RKO (cell line): ENCODE data around the gene LRFN4.

Experiments used
- DNase-seq: peaks from one replicate; pipeline ENCODE4 v3.0.0-alpha.2; 2016; ENCODE audit warnings: low spot score

LRFN4 gene

DNA sequence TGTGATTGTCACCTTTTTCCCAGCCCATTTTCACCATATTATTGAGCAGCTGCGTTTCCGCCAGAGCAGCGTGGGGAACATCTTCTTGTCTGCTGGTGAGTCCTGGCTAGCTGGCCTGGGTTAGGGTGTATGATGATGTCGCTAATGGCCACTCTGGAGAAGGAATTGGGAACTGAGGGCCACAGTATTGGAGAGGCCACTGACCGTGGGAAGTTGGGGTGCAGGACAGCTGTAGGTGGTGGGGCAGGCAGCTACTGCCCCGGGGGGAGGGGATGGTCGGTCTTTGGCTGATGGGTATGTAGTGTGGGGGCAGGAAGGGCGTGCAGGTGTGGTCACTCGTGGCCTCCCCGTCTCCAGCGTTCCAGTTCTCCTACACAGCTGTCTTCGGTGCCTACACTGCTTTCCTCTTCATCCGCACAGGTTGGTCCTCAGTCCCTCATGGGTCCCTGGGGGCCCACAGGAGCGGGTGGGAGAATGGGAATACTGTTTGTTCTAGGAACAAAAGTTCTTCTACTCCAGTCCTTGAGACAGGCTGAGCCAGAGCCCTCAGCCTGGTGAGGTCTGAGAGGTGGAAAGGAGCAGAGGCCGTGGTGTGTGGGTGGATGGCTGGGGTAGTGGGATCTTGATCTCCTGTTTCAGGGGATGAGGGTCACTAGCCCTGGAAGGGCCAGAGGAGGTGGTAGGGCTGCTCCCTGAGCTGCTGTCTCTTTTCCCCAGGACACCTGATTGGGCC is 11.6 kb upstream of the LRFN4 start:
- no peak for DNase-seq

- DNase-seq, result no peak
Observed at GRCh38 chr11:66845876-66846212, 11.0 kb upstream of the LRFN4 start.

- no peak for DNase-seq
Observed at GRCh38 chr11:66846671-66847091, 10.2 kb upstream of the LRFN4 start.

GRCh38 chr11:66847461-66848232 is 9.2 kb upstream of the LRFN4 start:
- no peak for DNase-seq

- no peak for DNase-seq
Observed at GRCh38 chr11:66848671-66849500, 8.0 kb upstream of the LRFN4 start.

GRCh38 chr11:66849501-66850234 is 7.2 kb upstream of the LRFN4 start:
- no peak for DNase-seq

DNA sequence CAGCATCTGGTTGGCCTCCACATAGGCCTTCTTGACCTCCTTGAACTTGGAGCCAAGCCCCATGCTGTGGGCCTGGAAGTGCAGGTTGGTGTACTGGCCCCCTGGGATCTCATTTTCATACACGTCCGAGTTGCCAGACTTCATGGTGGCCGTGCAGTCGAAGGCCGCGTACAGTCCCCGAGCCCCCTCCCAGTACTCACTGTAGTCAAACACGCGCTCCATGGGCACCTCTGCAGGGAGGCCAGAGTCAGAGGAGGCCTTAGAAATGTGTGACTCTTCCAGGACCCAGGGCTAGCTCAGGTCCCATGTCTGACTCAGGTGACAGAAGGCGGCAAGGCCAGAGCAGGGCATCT is 6.7 kb upstream of the LRFN4 start:
- DNase-seq, result no peak

DNA sequence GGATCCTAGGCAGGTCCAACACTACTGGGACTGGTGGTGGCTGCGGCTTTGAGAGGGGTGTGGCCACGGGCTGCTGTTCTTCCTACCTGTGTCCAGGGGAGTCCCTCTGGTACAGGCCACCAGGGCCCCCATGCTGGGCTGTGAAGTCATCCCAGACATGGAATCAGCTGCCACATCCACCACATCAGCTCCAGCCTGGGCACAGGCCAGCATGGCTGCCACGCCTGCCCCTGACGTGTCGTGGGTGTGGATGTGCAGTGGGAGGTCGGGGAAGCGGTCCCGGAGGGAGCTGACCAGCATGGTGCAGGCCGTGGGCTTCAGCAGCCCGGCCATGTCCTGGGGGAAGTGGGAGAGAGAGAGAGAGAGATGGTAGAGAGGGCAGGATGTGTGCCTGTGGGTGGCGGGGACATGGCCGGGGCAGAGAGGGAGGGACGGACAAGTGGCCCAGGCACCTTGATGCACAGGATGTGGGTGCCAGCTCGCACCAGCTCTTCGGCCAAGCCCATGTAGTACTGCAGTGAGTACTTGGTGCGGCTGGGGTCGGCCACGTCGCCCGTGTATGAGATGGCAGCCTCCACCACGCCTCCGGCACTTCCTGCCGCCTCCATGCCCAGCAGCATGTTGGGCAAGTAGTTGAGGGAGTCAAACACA is 6.2 kb upstream of the LRFN4 start:
- DNase-seq, result no peak

DNA sequence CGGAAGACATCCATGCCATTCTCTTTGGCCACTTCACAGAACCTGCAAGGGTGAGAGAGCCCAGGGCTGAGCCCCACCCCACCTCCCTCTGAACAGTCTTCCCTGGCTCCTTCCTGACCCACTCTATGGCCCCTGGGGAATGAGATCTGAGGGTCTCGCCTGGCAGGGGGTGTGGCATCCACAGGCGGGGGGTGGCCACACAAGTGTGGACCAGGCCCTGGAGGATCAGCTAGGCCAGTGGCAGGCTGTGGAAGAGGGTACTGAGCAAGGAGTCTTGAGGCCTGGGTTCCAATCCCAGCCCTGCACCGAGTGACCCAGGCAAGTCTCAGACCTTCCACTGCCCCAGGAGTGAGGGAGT is 5.6 kb upstream of the LRFN4 start:
- no peak for DNase-seq

- no peak for DNase-seq
Observed at GRCh38 chr11:66851698-66852465, 5.0 kb upstream of the LRFN4 start.

DNA sequence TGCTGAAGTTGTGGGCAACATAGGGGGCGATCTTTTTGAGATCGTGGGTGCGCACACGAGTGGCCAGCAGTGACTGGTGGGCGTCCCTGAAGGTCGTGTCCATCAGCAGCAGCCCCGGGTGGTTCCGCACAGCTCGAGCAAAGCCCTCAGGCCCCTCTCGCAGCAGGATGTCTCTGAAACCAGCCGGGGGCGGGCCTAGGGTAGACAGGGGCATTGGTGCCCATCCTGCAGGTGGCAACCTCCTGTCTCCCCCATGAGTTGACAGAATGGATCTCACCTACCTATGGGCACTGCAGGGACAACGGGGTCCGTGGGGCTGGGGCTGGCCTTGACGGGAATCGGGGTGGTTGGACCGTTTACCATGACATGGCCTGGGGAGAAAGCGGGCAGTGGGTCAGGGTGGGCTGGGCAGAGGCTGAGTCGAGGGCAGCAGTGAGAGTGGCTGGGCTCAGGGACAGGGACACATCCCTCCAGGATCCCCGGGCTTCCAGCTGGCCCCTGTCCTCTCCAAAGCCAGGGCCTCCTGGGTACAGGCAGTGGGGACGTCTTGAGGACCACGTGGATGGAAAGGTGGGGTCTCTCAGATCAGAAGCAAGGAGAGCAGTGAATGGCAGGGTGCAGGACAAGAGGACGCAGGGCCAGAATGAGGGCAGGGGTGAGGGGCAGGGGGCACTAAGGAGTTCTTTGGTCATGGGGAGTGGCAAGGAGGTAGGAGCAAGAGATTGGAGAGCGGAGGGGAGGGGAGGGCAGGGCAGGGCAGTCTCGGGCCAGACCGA is 4.2 kb upstream of the LRFN4 start:
- DNase-seq, result no peak

GRCh38 chr11:66853242-66854229 is 3.3 kb upstream of the LRFN4 start:
- DNase-seq, result no peak

- no peak for DNase-seq
Observed at GRCh38 chr11:66854231-66854661, 2.6 kb upstream of the LRFN4 start.

- no peak for DNase-seq
Observed at GRCh38 chr11:66854729-66855211, 2.1 kb upstream of the LRFN4 start.

DNA sequence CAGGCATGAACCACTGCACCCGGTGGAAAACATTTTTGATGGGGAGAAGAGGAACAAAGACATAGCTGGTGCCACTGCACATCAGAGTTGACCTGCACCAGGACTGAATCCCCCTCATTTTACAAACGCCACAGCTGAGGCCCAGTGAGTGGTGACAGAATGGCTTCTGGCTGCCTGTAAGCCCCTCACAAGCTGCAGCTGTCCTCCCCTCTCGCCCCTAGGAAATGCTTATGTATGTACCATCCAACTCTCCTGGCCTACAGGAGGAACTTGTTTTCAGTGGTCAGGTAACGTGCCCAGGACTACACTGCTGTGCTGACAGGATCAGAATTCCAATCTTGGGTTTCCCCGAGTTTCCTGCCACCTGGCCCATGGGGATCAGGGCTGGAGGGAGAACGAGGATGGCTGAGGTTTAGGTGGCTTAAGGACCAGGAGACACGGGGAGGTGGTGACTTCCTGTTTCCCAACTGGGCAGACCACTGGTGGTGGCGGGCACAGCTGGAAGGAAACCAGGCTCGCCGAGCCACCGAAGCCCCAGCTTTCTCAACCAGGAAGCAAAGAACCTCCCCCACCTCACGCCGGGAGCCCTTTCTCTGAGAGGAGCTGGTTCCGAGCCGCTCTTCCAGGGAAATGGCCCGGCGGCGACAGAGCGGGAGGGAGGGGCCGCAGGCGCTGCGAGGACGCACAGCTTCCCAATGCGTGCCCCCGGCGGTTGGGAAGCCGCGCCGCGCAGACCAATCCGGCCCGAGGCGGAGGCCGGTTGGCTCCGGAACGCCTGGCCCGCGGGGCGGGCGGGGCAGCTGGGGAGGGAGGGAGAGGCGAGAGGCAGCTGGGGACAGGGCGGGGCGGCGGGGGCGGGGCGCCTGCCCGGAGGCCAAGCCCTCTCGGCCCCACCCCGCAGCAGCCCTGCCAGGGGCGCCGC is 1.0 kb upstream of the LRFN4 start:
- DNase-seq, result peak; percentile 92

GRCh38 chr11:66857234-66857926 is 516 bp downstream of the LRFN4 start:
- peak; percentile 55 for DNase-seq

DNA sequence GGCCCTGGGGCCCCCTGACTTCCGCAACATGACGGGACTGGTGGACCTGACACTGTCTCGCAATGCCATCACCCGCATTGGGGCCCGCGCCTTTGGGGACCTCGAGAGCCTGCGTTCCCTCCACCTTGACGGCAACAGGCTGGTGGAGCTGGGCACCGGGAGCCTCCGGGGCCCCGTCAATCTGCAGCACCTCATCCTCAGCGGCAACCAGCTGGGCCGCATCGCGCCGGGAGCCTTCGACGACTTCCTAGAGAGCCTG is 992 bp downstream of the LRFN4 start:
- DNase-seq, result no peak
